ENCODE data around the gene TMEM273.

- no peak for TF ChIP-seq CTCF (conservative IDR thresholded peaks at IDR 0.05 in 1 of 2, IDR thresholded peaks at IDR 0.05 in 1 of 2; ENCODE audit: extremely low read depth in 1 of 2, insufficient read depth in 1 of 2, low read depth in 1 of 2, low read length in 2 of 2)
- TF ChIP-seq EZH2 (IDR thresholded peaks at IDR 0.05; ENCODE audit: borderline replicate concordance, low read length): no peak
Measured at GRCh38 chr10:49227406-49227805, 39.2 kb upstream of the TMEM273 start.

Measured in mammary epithelial cell (primary cell).